ENCODE results near the gene LCN6.
"Not testable (repeated sequence)": the region's sequence is repeated elsewhere in the genome, so short reads cannot be mapped to it uniquely, and the experiment has no call there.

LCN6 gene

GRCh38 chr9:136748201-136748600 is at the start of gene LCN6:
Gene LCN6, minus strand, starts transcription at chr9:136748525. Its CDS starts 42 bp downstream, at chr9:136748483.
- H3K36me3 ChIP-seq (replicated peaks; ENCODE audit: insufficient read depth, low read length) = no peaks in the 10 kb centered on the region
- no peak within 1 kb of the TSS for H3K4me2 ChIP-seq (ENCODE audit: low read depth, low read length)
- no peak within 1 kb of the TSS for H3K27ac ChIP-seq (ENCODE audit: low read length)
- no peak within 1 kb of the TSS for H3K9ac ChIP-seq (ENCODE audit: low read length)
- H3K9me2 ChIP-seq (replicated peaks; ENCODE audit: insufficient read depth, low read length) = no peaks in the 10 kb centered on the region
- H2AFZ ChIP-seq (ENCODE audit: low read length) = no peak within 1 kb of the TSS
- H3K9me3 ChIP-seq (replicated peaks; ENCODE audit: insufficient read depth, low read length) = no peaks in the 10 kb centered on the region
- no peak for DNase-seq
- H3K79me2 ChIP-seq (ENCODE audit: low read length) = no peaks in the 10 kb centered on the region
- H3K27me3 ChIP-seq (replicated peaks; ENCODE audit: insufficient read depth, low read length) = peaks cover 96% of the 10 kb centered on the region
- H4K20me1 ChIP-seq (ENCODE audit: insufficient read depth, low read length) = no peaks in the 10 kb centered on the region
- no peak for TF ChIP-seq EZH2phosphoT487 (IDR thresholded peaks at IDR 0.05; ENCODE audit: low read length)
- TF ChIP-seq EZH2 (optimal IDR thresholded peaks at IDR 0.05; ENCODE audit: low read depth, low read length) = no peak
- TF ChIP-seq CTCF (IDR thresholded peaks at IDR 0.05; ENCODE audit: low read length) = no peak
- no peaks in the 10 kb centered on the region for H3F3A ChIP-seq (ENCODE audit: insufficient read depth, low read length)
- no peak within 1 kb of the TSS for H3K4me3 ChIP-seq (ENCODE audit: low read length)
- H3K4me1 ChIP-seq (ENCODE audit: low read length) = no peaks in the 10 kb centered on the region

GRCh38 chr9:136796775-136797347 is 48.5 kb upstream of the LCN6 start:
- peaks cover 22% of the 10 kb centered on the region for H3F3A ChIP-seq (ENCODE audit: insufficient read depth, low read length)
- peaks cover 23% of the 10 kb centered on the region for H3K4me1 ChIP-seq (ENCODE audit: low read length)
- not testable (repeated sequence) for H3K4me2 ChIP-seq (ENCODE audit: low read depth, low read length)

GRCh38 chr9:136796238-136796774 is 48.0 kb upstream of the LCN6 start, which contains the start of gene CCDC183:
Gene CCDC183, plus strand, starts transcription at chr9:136796338. Its CDS starts 60 bp downstream, at chr9:136796398.
- Histone ChIP-seq H3K27me3 (replicated peaks; ENCODE audit: insufficient read depth, low read length) (no peaks in the 10 kb centered on the region; the same call in 1 of the 2 replicates), H3K27ac (ENCODE audit: low read length) (peak within 1 kb of the TSS; percentile 29; the same call in 1 of the 2 replicates), H3K4me2 (ENCODE audit: low read depth, low read length) (peak within 1 kb of the TSS; percentile 9; the same call in 1 of the 2 replicates), H3K9me2 (replicated peaks; ENCODE audit: insufficient read depth, low read length) (no peaks in the 10 kb centered on the region), H3K9ac (ENCODE audit: low read length) (no peak within 1 kb of the TSS), H2AFZ (ENCODE audit: low read length) (no peak within 1 kb of the TSS), H3K36me3 (replicated peaks; ENCODE audit: insufficient read depth, low read length) (no peaks in the 10 kb centered on the region), H3K79me2 (ENCODE audit: low read length) (peaks cover 18% of the 10 kb centered on the region), H3K4me3 (ENCODE audit: low read length) (no peak within 1 kb of the TSS), H3F3A (ENCODE audit: insufficient read depth, low read length) (peaks cover 18% of the 10 kb centered on the region), H3K4me1 (ENCODE audit: low read length) (peaks cover 24% of the 10 kb centered on the region), H4K20me1 (ENCODE audit: insufficient read depth, low read length) (no peaks in the 10 kb centered on the region), H3K9me3 (replicated peaks; ENCODE audit: insufficient read depth, low read length) (no peaks in the 10 kb centered on the region)
- TF ChIP-seq EZH2phosphoT487 (IDR thresholded peaks at IDR 0.05; ENCODE audit: low read length) = no peak
- no peak for TF ChIP-seq EZH2 (optimal IDR thresholded peaks at IDR 0.05; ENCODE audit: low read depth, low read length)
- no peak for TF ChIP-seq CTCF (IDR thresholded peaks at IDR 0.05; ENCODE audit: low read length)
- DNase-seq = no peak

More at GRCh38 chr9:136796775-136797347, 48.5 kb upstream of the LCN6 start:
- H3K27ac ChIP-seq (ENCODE audit: low read length); H3K9me2 ChIP-seq (replicated peaks; ENCODE audit: insufficient read depth, low read length); H3K9me3 ChIP-seq (replicated peaks; ENCODE audit: insufficient read depth, low read length); H3K9ac ChIP-seq (ENCODE audit: low read length); H2AFZ ChIP-seq (ENCODE audit: low read length); H4K20me1 ChIP-seq (ENCODE audit: insufficient read depth, low read length); H3K36me3 ChIP-seq (replicated peaks; ENCODE audit: insufficient read depth, low read length); H3K27me3 ChIP-seq (replicated peaks; ENCODE audit: insufficient read depth, low read length); DNase-seq; H3K4me3 ChIP-seq (ENCODE audit: low read length): not testable (repeated sequence)
- peaks cover 16% of the 10 kb centered on the region for H3K79me2 ChIP-seq (ENCODE audit: low read length)

- H3F3A ChIP-seq (ENCODE audit: insufficient read depth, low read length) = peaks cover 11% of the 10 kb centered on the region; the same call in 1 of the 2 replicates
- DNase-seq = no peak
- peaks cover 18% of the 10 kb centered on the region for H3K79me2 ChIP-seq (ENCODE audit: low read length)
- no peak overlapping the region for H3K4me2 ChIP-seq (ENCODE audit: low read depth, low read length)
- no peak overlapping the region for H3K27ac ChIP-seq (ENCODE audit: low read length)
- H4K20me1 ChIP-seq (ENCODE audit: insufficient read depth, low read length) = no peaks in the 10 kb centered on the region
- no peaks in the 10 kb centered on the region for H3K9me3 ChIP-seq (replicated peaks; ENCODE audit: insufficient read depth, low read length)
- no peaks in the 10 kb centered on the region; the same call in 1 of the 2 replicates for H3K27me3 ChIP-seq (replicated peaks; ENCODE audit: insufficient read depth, low read length)
- H3K4me3 ChIP-seq (ENCODE audit: low read length) = no peak overlapping the region
- no peak overlapping the region for H2AFZ ChIP-seq (ENCODE audit: low read length)
- TF ChIP-seq EZH2phosphoT487 (IDR thresholded peaks at IDR 0.05; ENCODE audit: low read length) (no peak), EZH2 (optimal IDR thresholded peaks at IDR 0.05; ENCODE audit: low read depth, low read length) (no peak), CTCF (IDR thresholded peaks at IDR 0.05; ENCODE audit: low read length) (no peak)
- no peaks in the 10 kb centered on the region for H3K36me3 ChIP-seq (replicated peaks; ENCODE audit: insufficient read depth, low read length)
- H3K9ac ChIP-seq (ENCODE audit: low read length) = no peak overlapping the region
- H3K4me1 ChIP-seq (ENCODE audit: low read length) = peaks cover 27% of the 10 kb centered on the region
- H3K9me2 ChIP-seq (replicated peaks; ENCODE audit: insufficient read depth, low read length) = no peaks in the 10 kb centered on the region
Observed at GRCh38 chr9:136795000-136795348, 46.6 kb upstream of the LCN6 start.
